GM19328 (cell line): ENCODE data around the gene MYO16.

Source experiments
- ATAC-seq: cut with Tn5 transposase; IDR thresholded peaks from one replicate; pipeline ENCODE4 v1.9.1; 2021; ENCODE audit warnings: mild to moderate bottlenecking, moderate library complexity; ENCODE audit not compliant: unreplicated experiment

The MYO16 gene

GRCh38 chr13:109148243-109148642 lies 518.8 kb downstream of the MYO16 start:
- ATAC-seq = no peak

GRCh38 chr13:109150696-109151095 lies 521.3 kb downstream of the MYO16 start:
- ATAC-seq = no peak

- no peak for ATAC-seq
These were observed 521.8 kb downstream of the MYO16 start for GRCh38 chr13:109151255-109151654.

GRCh38 chr13:109151696-109152095 lies 522.3 kb downstream of the MYO16 start:
- ATAC-seq = no peak

GRCh38 chr13:109152311-109152820 lies 523.0 kb downstream of the MYO16 start:
- no peak for ATAC-seq

GRCh38 chr13:109152941-109153340 lies 523.5 kb downstream of the MYO16 start:
- ATAC-seq = no peak

GRCh38 chr13:109154146-109154545 lies 524.7 kb downstream of the MYO16 start:
- no peak for ATAC-seq

- no peak for ATAC-seq
These were observed 525.1 kb downstream of the MYO16 start for GRCh38 chr13:109154546-109154945.

GRCh38 chr13:109154966-109155761 lies 525.8 kb downstream of the MYO16 start:
- ATAC-seq = no peak

GRCh38 chr13:109156181-109156935 lies 526.9 kb downstream of the MYO16 start:
- no peak for ATAC-seq

- ATAC-seq = no peak
These were observed 527.9 kb downstream of the MYO16 start for GRCh38 chr13:109157275-109157674.

GRCh38 chr13:109158383-109158782 lies 529.0 kb downstream of the MYO16 start:
- no peak for ATAC-seq

GRCh38 chr13:109159650-109160309 lies 530.4 kb downstream of the MYO16 start:
- no peak for ATAC-seq

- peak; percentile 21 for ATAC-seq
These were observed 530.9 kb downstream of the MYO16 start for GRCh38 chr13:109160357-109160756.

GRCh38 chr13:109160887-109161669 lies 531.7 kb downstream of the MYO16 start:
- ATAC-seq = no peak

- peak; percentile 85 for ATAC-seq
These were observed 533.0 kb downstream of the MYO16 start for GRCh38 chr13:109162248-109163036.

- ATAC-seq = peak; percentile 4
These were observed 533.6 kb downstream of the MYO16 start for GRCh38 chr13:109163037-109163379.

- no peak for ATAC-seq
These were observed 536.0 kb downstream of the MYO16 start for GRCh38 chr13:109165417-109165904.

GRCh38 chr13:109166804-109167203 lies 537.4 kb downstream of the MYO16 start:
- no peak for ATAC-seq

GRCh38 chr13:109172136-109172535 lies 542.7 kb downstream of the MYO16 start:
- ATAC-seq = no peak
